IPS-18a (cell line): Measurements from ENCODE around the gene MET.

Source experiments
- H3K27ac ChIP-seq: one replicate; pipeline ENCODE4 v1.5.1; 2013; ENCODE audit warnings: low read length
- H3K27me3 ChIP-seq: one replicate; pipeline ENCODE4 v1.6.1; 2013; ENCODE audit warnings: mild to moderate bottlenecking, low read length; ENCODE audit not compliant: control insufficient read depth, insufficient read depth
- H3K36me3 ChIP-seq: one replicate; pipeline ENCODE4 v1.6.1; 2013; ENCODE audit warnings: low read depth, low read length; ENCODE audit not compliant: control insufficient read depth
- H3K4me1 ChIP-seq: one replicate; pipeline ENCODE4 v1.6.1; 2013; ENCODE audit warnings: low read depth, low read length; ENCODE audit not compliant: control insufficient read depth
- H3K4me3 ChIP-seq: one replicate; pipeline ENCODE4 v1.5.1; 2013; ENCODE audit warnings: low read length
- H3K9ac ChIP-seq: one replicate; pipeline ENCODE4 v1.6.1; 2013; ENCODE audit warnings: mild to moderate bottlenecking, low read length, moderate library complexity
- H3K9me3 ChIP-seq: one replicate; pipeline ENCODE4 v1.6.1; 2013; ENCODE audit warnings: low read depth, low read length; ENCODE audit not compliant: control insufficient read depth

MET gene

DNA sequence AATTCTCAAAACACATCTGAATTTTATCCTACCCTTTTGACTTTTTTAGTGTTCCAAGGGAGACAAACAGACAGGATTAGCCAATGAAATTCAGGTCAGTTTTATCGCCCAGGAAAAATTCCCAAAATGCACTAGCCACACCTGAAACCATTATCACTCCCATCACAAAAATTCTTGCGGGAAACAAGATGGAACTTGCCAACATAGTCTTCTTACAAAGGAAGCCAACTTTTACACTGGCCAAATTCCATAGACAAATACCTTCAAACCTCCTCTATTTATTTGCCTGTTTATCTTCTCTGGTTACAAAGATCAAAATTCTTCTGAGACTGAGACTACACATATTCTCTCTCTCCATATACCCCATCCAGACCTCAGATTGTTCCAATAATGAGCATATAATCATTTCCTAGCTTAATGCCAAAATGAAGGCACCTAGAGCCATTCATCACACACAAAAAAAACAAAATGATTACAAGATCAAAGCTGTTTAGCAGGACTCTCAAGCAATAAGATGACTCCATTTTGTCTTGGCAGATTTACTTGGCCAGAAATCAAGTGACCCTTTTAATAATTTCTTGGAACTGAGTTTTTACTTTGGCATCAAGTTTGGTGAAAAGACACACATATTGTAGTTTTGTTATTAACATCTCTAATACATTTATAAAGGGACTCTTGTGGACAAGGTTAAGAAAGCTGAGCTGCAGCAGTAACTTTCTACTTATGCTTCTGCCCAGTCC, 30.2 kb downstream of the MET start:
- no peaks in the 10 kb centered on the region for H3K36me3 ChIP-seq
- H3K9ac ChIP-seq: no peak overlapping the region
- H3K4me1 ChIP-seq: peaks cover 8% of the 10 kb centered on the region
- H3K9me3 ChIP-seq: no peaks in the 10 kb centered on the region
- H3K4me3 ChIP-seq: no peak overlapping the region
- H3K27ac ChIP-seq: no peak overlapping the region
- no peaks in the 10 kb centered on the region for H3K27me3 ChIP-seq

DNA sequence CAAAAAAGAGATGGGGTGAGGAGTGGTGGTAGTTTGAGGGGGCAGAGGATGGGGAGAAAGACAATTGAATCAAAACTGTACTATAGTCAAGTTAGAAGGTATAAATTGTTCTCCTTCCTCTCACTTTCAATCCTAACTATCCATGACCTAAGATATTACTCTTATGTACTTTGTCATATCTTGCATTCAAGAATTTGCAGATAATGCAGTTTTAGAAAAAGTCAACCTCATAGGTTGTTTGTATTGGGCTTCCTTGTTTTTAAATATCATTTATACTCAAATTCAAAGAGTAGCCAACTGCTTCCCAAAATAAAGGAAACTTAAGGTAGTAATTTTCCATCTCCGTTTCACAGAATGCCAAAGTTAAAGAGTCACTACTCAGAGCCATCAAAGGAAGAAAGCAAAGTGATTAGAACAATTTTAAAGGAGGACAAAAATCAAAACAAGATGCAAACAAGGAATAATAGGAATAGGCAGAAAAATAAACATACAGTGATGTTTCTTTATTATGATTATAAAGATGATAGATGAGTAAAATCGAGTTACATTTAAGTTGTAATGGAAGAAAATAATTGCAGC, 32.7 kb downstream of the MET start:
- Histone ChIP-seq H3K36me3 (no peaks in the 10 kb centered on the region), H3K27me3 (no peaks in the 10 kb centered on the region), H3K27ac (no peak overlapping the region), H3K4me1 (peaks cover 11% of the 10 kb centered on the region), H3K9ac (no peak overlapping the region), H3K4me3 (no peak overlapping the region), H3K9me3 (no peaks in the 10 kb centered on the region)

DNA sequence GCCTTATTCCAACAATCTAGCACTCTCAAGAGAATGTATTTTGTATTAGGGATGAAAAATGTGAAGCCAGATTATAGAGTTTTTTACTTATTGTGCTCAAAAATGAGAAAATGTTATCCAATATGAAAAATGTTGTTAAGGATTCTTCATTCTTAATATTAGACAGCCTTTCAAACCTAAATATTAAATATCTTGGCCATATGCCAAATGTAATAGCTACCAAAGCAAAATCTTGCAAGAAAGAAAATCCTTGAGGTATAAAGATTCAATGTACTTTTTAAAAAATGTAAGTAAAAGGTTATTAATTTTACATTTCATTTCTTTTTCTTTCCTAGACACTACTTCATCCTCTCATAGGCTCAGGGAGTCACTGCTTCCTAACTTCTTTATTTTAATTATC, 33.4 kb downstream of the MET start:
- no peak overlapping the region for H3K27ac ChIP-seq
- peaks cover 11% of the 10 kb centered on the region for H3K4me1 ChIP-seq
- no peaks in the 10 kb centered on the region for H3K36me3 ChIP-seq
- H3K4me3 ChIP-seq: no peak overlapping the region
- no peak overlapping the region for H3K9ac ChIP-seq
- H3K9me3 ChIP-seq: no peaks in the 10 kb centered on the region
- H3K27me3 ChIP-seq: no peaks in the 10 kb centered on the region

DNA sequence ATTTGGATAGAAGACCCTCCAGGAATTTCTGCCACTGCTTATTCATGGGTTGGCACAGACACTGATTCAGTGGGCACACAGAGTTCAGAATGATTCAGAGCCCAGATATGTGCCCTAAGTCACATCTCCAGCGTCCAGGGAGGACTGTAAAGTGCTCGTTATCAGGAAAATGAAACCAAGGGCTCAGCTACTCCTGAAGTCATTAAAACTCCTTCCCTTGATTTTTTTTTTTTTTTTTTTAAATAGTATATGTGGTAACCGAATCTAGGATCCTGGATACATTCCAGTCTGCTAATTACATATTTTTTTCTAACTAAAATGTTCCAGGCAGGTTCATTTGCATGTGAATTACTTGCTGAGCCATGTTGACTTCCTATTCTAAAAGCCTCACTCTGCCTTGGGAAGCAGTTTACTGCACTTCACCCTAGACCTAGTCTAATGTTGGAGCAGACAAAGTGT, 34.7 kb downstream of the MET start:
- Histone ChIP-seq H3K9ac (no peak overlapping the region), H3K36me3 (no peaks in the 10 kb centered on the region), H3K4me3 (no peak overlapping the region), H3K4me1 (peaks cover 11% of the 10 kb centered on the region), H3K9me3 (no peaks in the 10 kb centered on the region), H3K27me3 (no peaks in the 10 kb centered on the region), H3K27ac (no peak overlapping the region)

DNA sequence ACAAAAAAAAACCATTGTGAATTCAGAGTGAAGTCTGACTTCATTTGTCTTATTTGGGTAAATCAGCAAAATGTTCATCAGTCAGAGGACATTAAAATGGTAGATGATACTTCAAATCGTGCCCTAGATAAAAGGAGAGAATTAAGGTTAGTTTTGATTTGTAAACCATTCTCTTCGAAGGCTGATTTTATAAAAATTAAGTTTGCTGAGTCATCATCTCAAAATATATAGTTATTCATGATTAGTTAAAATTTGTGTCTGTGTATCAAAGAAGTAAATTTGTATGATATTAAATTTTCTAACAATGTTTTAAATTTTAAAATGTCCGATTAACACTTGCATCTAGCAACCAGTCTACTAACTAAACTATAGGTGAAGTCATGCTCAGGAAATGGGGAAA, 35.3 kb downstream of the MET start:
- Histone ChIP-seq H3K27me3 (no peaks in the 10 kb centered on the region), H3K27ac (no peak overlapping the region), H3K9me3 (no peaks in the 10 kb centered on the region), H3K36me3 (no peaks in the 10 kb centered on the region), H3K9ac (no peak overlapping the region), H3K4me1 (peaks cover 11% of the 10 kb centered on the region), H3K4me3 (no peak overlapping the region)

DNA sequence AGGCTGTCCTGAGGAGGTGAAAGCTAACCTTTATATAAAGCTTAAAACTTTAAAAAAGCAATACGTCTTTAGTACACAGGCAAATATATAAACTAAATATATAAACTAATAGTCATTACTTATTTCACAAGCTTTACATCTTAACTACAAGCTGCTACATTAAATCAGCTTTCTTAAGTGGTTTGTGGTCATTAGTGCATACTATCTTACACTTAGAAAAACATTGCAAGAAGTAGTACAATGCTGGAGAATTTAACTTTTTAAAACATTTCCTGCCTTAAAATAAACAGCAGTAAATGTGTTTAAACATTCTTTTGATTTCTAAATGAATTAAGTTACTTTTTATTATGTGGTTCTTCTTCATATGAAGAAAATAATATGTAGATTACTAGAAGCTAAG, 36.3 kb downstream of the MET start:
- Histone ChIP-seq H3K4me3 (no peak overlapping the region), H3K36me3 (no peaks in the 10 kb centered on the region), H3K4me1 (peaks cover 11% of the 10 kb centered on the region), H3K27ac (no peak overlapping the region), H3K27me3 (no peaks in the 10 kb centered on the region), H3K9ac (no peak overlapping the region), H3K9me3 (no peaks in the 10 kb centered on the region)

DNA sequence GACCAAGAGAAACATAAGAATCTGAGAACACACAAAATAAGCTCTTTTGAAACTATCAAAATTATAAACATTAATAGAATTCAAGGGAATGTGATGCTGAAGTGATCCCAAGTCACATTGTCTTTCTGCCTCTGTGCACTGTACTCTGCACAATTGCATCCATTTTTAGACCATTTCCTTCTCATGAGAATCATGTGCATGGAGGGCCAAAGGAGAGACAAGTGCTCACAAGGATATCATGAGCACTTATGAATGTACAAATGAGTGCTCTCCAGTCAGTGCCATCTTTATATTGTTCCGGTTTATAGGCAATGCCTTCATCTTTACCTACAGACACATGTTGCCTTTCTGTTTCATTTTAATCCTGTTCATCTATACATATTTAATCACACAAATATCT, 36.9 kb downstream of the MET start:
- Histone ChIP-seq H3K27ac (no peak overlapping the region), H3K27me3 (no peaks in the 10 kb centered on the region), H3K36me3 (no peaks in the 10 kb centered on the region), H3K4me3 (no peak overlapping the region), H3K4me1 (peaks cover 11% of the 10 kb centered on the region), H3K9me3 (no peaks in the 10 kb centered on the region), H3K9ac (no peak overlapping the region)

DNA sequence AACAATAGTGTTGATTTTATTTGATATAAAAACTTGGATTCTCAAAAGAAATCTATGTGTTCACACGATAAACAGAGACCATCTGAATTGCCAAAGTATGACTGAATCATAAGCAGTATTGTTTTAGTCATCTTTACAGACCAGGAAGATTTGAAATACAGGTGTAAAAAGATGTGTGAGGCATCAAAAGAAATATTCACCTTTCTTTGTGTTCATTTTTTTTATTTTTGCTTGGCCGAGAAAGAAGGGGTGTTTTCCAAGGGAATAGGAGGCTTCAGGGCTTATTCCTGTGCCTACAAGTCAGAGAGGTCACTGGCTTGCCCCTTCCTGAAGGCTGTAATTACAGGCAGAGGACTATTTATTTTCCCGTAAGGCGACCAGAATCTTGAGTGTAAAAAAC, 37.3 kb downstream of the MET start:
- Histone ChIP-seq H3K4me3 (no peak overlapping the region), H3K9ac (no peak overlapping the region), H3K4me1 (peaks cover 11% of the 10 kb centered on the region), H3K27ac (no peak overlapping the region), H3K36me3 (no peaks in the 10 kb centered on the region), H3K27me3 (no peaks in the 10 kb centered on the region), H3K9me3 (no peaks in the 10 kb centered on the region)

DNA sequence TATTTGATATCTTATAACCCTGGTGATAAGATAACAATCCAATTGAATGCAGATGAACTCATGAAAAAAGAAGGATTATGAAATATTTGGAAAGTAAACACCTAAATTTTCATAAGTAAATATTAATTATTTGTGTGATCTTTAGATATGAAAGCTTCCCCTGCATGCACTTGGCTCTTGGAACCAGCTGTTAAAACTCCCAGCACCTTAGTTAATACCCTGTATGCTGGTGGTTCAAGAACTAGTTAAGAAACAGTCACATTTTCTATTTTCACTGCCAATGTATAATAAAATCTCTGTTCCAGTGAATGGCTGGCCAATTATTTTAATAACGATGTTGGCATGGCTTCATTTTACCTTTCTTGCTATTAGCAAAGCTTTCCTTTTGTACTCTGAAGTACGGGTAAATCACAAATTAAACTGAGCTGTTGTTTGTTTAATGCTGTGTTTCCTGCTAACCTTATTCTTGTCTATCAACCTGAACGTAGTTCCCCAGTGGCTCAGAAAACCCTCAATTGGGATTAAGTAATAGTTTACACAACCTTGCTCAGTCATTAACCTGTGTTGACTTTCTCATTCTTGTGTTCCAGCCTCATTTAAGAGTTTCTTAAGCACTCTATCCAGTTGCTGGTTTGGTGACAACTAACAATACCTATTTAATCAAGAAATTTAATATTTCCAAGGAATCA, 38.9 kb downstream of the MET start:
- H3K36me3 ChIP-seq: no peaks in the 10 kb centered on the region
- H3K9ac ChIP-seq: no peak overlapping the region
- H3K4me1 ChIP-seq: peaks cover 11% of the 10 kb centered on the region
- no peaks in the 10 kb centered on the region for H3K27me3 ChIP-seq
- no peak overlapping the region for H3K4me3 ChIP-seq
- no peaks in the 10 kb centered on the region for H3K9me3 ChIP-seq
- no peak overlapping the region for H3K27ac ChIP-seq

DNA sequence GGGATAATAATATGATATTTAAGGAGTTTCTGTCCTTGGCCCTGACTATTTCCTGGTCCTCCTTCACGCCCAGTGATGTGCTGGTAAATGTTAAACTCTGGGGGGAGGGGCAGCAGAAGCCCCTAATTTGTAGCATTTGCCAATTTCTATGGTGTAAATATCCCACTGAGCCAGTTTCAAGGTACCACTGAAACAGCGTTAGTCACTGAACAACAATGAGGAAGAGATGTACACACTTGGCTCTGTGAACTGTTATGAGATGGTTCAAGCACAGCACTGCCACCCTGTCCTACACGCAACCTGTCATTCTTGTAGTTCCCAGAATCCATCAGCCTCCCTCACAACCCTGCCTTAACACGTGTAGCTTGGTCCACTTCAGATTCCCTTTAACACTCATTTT, 39.8 kb downstream of the MET start:
- Histone ChIP-seq H3K36me3 (no peaks in the 10 kb centered on the region), H3K27ac (no peak overlapping the region), H3K4me1 (peaks cover 7% of the 10 kb centered on the region), H3K9me3 (no peaks in the 10 kb centered on the region), H3K27me3 (no peaks in the 10 kb centered on the region), H3K4me3 (no peak overlapping the region), H3K9ac (no peak overlapping the region)

DNA sequence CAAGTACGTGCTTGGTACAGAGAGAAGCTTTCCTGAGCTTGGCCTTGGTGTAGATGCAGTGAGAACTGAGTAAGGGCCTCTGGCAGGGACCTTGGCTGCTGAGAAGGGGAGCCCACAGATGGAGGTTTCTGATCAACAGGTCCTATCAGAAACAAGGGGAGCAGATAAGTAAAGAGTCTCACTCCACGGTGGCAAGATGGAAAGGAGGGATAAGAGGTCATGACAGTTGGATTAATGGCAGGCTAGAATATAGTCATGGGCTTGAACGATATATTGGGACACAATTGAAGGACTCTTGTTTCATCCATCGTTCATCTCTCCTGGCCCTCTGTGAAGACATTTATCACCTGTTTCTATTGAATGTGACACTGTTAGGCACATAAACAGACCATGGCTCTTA, 41.5 kb downstream of the MET start:
- Histone ChIP-seq H3K36me3 (no peaks in the 10 kb centered on the region), H3K9me3 (no peaks in the 10 kb centered on the region), H3K27me3 (no peaks in the 10 kb centered on the region), H3K27ac (no peak overlapping the region), H3K9ac (no peak overlapping the region), H3K4me1 (no peaks in the 10 kb centered on the region), H3K4me3 (no peak overlapping the region)

DNA sequence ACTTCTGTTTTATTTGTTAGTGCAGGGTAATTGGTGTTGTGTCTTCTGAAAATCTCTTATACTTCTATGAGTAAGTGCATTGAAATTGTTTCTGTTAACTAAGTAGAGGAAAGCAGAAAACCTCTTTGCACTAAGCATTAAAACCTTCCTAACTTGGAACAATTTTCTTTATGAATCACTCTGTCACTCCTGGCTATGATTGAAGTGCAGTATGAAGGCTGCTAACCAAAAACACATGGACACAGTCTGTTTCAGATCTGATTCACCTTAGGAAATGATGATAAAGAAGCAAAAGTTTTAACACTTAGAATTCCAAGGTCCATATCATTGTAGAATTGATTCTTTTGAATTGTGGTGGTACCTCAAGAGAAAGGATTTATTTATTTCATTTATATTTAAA, 41.9 kb downstream of the MET start:
- no peaks in the 10 kb centered on the region for H3K36me3 ChIP-seq
- no peak overlapping the region for H3K9ac ChIP-seq
- no peak overlapping the region for H3K4me3 ChIP-seq
- H3K4me1 ChIP-seq: no peaks in the 10 kb centered on the region
- no peaks in the 10 kb centered on the region for H3K9me3 ChIP-seq
- no peaks in the 10 kb centered on the region for H3K27me3 ChIP-seq
- no peak overlapping the region for H3K27ac ChIP-seq
